Tongue (tissue), 2 donors: ENCODE data around the gene CDRT4. TPM values are rescaled to one million over a fixed set of nuclear protein-coding genes. Genes with fewer than 3 reads are reported as not detected.
"Not testable (repeated sequence)": the region's sequence is repeated elsewhere in the genome, so short reads cannot be mapped to it uniquely, and the experiment has no call there.

ENCODE experiments used
- DNase-seq: peaks from one replicate; pipeline ENCODE4 v3.0.0-alpha.2; 2015
- total RNA-seq: library from RNA; depleted of rRNA; stranded (reverse); fragments of >200 nt; gene quantifications from one replicate; pipeline ENCODE4 v1.2.3, GENCODE V29; 2014

Gene CDRT4
- total RNA-seq, 1 donor from 2014 or later: not detected

- DNase-seq: peak; percentile 98
Observed at GRCh38 chr17:15456972-15457722, 10.3 kb downstream of the CDRT4 start.

- DNase-seq: peak; percentile 83
Observed at GRCh38 chr17:15456496-15456895, 10.9 kb downstream of the CDRT4 start.

GRCh38 chr17:15454346-15454745 is 13.1 kb downstream of the CDRT4 start:
- DNase-seq: no peak

GRCh38 chr17:15453782-15454181 is 13.6 kb downstream of the CDRT4 start:
- DNase-seq: no peak

GRCh38 chr17:15453246-15453645 is 14.2 kb downstream of the CDRT4 start:
- DNase-seq: no peak

- no peak for DNase-seq
Observed at GRCh38 chr17:15452746-15453145, 14.7 kb downstream of the CDRT4 start.

GRCh38 chr17:15451680-15452079 is 15.7 kb downstream of the CDRT4 start:
- DNase-seq: no peak

GRCh38 chr17:15448580-15448956 is 18.9 kb downstream of the CDRT4 start:
- DNase-seq: no peak

- no peak for DNase-seq
Observed at GRCh38 chr17:15447928-15448579, 19.4 kb downstream of the CDRT4 start.

GRCh38 chr17:15446036-15446435 is 21.4 kb downstream of the CDRT4 start:
- DNase-seq: no peak

- no peak for DNase-seq
Observed at GRCh38 chr17:15444805-15445204, 22.6 kb downstream of the CDRT4 start.

GRCh38 chr17:15442311-15443180 is 24.9 kb downstream of the CDRT4 start:
- no peak for DNase-seq

- DNase-seq: no peak
Observed at GRCh38 chr17:15441315-15441714, 26.1 kb downstream of the CDRT4 start.

- no peak for DNase-seq
Observed at GRCh38 chr17:15440347-15440746, 27.1 kb downstream of the CDRT4 start.

GRCh38 chr17:15439205-15439985 is 28.0 kb downstream of the CDRT4 start:
- DNase-seq: not testable (repeated sequence)

- DNase-seq: no peak
Observed at GRCh38 chr17:15438491-15439105, 28.8 kb downstream of the CDRT4 start.

- no peak for DNase-seq
Observed at GRCh38 chr17:15437303-15437635, 30.2 kb downstream of the CDRT4 start.

GRCh38 chr17:15436473-15437302 is 30.7 kb downstream of the CDRT4 start:
- DNase-seq: peak; percentile 84

GRCh38 chr17:15434956-15435355 is 32.5 kb downstream of the CDRT4 start:
- peak; percentile 75 for DNase-seq

- DNase-seq: peak; percentile 75
Observed at GRCh38 chr17:15432807-15433611, 34.4 kb downstream of the CDRT4 start.
